Activated CD4-positive, alpha-beta T cell treated with anti-CD3 and anti-CD28 coated beads, Interleukin-2, Interleukin-4, amounts not matched to agents 100 ng/mL and 50 ng/mL, durations not matched to agents 16 hours and 8 hours (primary cell): Measurements from ENCODE around the gene SUFU.
"Not testable (repeated sequence)": the region's sequence is repeated elsewhere in the genome, so short reads cannot be mapped to it uniquely, and the experiment has no call there.

Source experiments
- DNase-seq: peaks from one replicate; pipeline ENCODE4 v3.0.0-alpha.2; 2020; ENCODE audit warnings: low spot score

SUFU gene

GRCh38 chr10:102503264-102504178 is at the start of gene SUFU:
Gene SUFU, plus strand, starts transcription at chr10:102503972. Its CDS starts 181 bp downstream, at chr10:102504153.
- peak; percentile 100 for DNase-seq

- DNase-seq = not testable (repeated sequence)
Observed at GRCh38 chr10:102454662-102455487, 48.9 kb upstream of the SUFU start.

- DNase-seq = no peak
Observed at GRCh38 chr10:102455893-102456471, 47.8 kb upstream of the SUFU start.

- no peak for DNase-seq
Observed at GRCh38 chr10:102457591-102458150, 46.1 kb upstream of the SUFU start.

- DNase-seq = no peak
Observed at GRCh38 chr10:102458656-102459055, 45.1 kb upstream of the SUFU start.

- no peak for DNase-seq
Observed at GRCh38 chr10:102460836-102461186, 43.0 kb upstream of the SUFU start.

GRCh38 chr10:102461187-102462054 is 42.4 kb upstream of the SUFU start:
- peak; percentile 94 for DNase-seq

- no peak for DNase-seq
Observed at GRCh38 chr10:102462512-102463054, 41.2 kb upstream of the SUFU start.

- DNase-seq = no peak
Observed at GRCh38 chr10:102463983-102464382, 39.8 kb upstream of the SUFU start.

GRCh38 chr10:102465466-102465865 is 38.3 kb upstream of the SUFU start:
- no peak for DNase-seq

- no peak for DNase-seq
Observed at GRCh38 chr10:102467318-102467717, 36.5 kb upstream of the SUFU start.

GRCh38 chr10:102467971-102468438 is 35.8 kb upstream of the SUFU start:
- DNase-seq = no peak

GRCh38 chr10:102468683-102469082 is 35.1 kb upstream of the SUFU start:
- no peak for DNase-seq

- no peak for DNase-seq
Observed at GRCh38 chr10:102470579-102471546, 32.9 kb upstream of the SUFU start.

- no peak for DNase-seq
Observed at GRCh38 chr10:102473445-102474331, 30.1 kb upstream of the SUFU start.

GRCh38 chr10:102475451-102476040 is 28.2 kb upstream of the SUFU start:
- no peak for DNase-seq

GRCh38 chr10:102476466-102477141 is 27.2 kb upstream of the SUFU start:
- DNase-seq = no peak

- no peak for DNase-seq
Observed at GRCh38 chr10:102479651-102480050, 24.1 kb upstream of the SUFU start.
